ENCODE measurements around the gene SMYD1.

- TF ChIP-seq EP300 (conservative IDR thresholded peaks at IDR 0.05; ENCODE audit: poor library complexity, severe bottlenecking): no peak
- TF ChIP-seq CTCF (IDR thresholded peaks at IDR 0.05; ENCODE audit: poor library complexity, severe bottlenecking): no peak
- no peak for TF ChIP-seq EZH2 (IDR thresholded peaks at IDR 0.05; ENCODE audit: borderline replicate concordance, insufficient read depth, low read length, poor library complexity, severe bottlenecking)
- no peak for TF ChIP-seq SMC3 (conservative IDR thresholded peaks at IDR 0.05; ENCODE audit: poor library complexity)
- TF ChIP-seq MXI1 (conservative IDR thresholded peaks at IDR 0.05; ENCODE audit: poor library complexity, severe bottlenecking): no peak
- TF ChIP-seq TAF1 (IDR thresholded peaks at IDR 0.05; ENCODE audit: low read depth): no peak
These were observed at the start of gene SMYD1 for GRCh38 chr2:88067598-88067997.

All from neural cell (in vitro differentiated cells).